Left ventricle myocardium inferior (tissue), 1 donor: ENCODE measurements around the gene SEMA5B. TPM values are rescaled to one million over a fixed set of nuclear protein-coding genes. Genes with fewer than 3 reads are reported as not detected.

Experiments used
- DNase-seq: peaks from one replicate; pipeline ENCODE4 v3.0.0-alpha.2; 2020
- H3K27ac ChIP-seq: fragments of 200-600 bp; replicated peaks from 2 replicates; pipeline ENCODE4 v1.8.0; 2021
- H3K27me3 ChIP-seq: fragments of 200-600 bp; 2 replicates; pipeline ENCODE4 v1.8.0; 2021; ENCODE audit warnings: low read depth
- H3K36me3 ChIP-seq: fragments of 200-600 bp; 2 replicates; pipeline ENCODE4 v1.8.0; 2021
- H3K4me1 ChIP-seq: fragments of 200-600 bp; 2 replicates; pipeline ENCODE4 v1.8.0; 2021
- H3K4me3 ChIP-seq: fragments of 200-600 bp; 2 replicates; pipeline ENCODE4 v1.8.0; 2021; ENCODE audit warnings: mild to moderate bottlenecking, moderate library complexity
- H3K9me3 ChIP-seq: fragments of 200-600 bp; replicated peaks from 2 replicates; pipeline ENCODE4 v1.8.0; 2021
- intact Hi-C: fragments of 100-400 bp; cut with micrococcal nuclease; formaldehyde crosslinking; loops from one replicate; pipeline ENCODE4 v1.11.0; 2022
- total RNA-seq: library from RNA; stranded (reverse); fragmentation: NEBNext Ultra II Directional; extraction: Animal tissue kit (Norgen Biotek cat#: 25700); gene quantifications from one replicate; pipeline ENCODE4 v1.2.1, GENCODE V29; 2021
- TF ChIP-seq, protein P1 (sequence below): fragments of 200-600 bp; IDR thresholded peaks from 2 replicates; pipeline ENCODE4 v1.8.0; 2021; ENCODE audit warnings: antibody characterized with exemption, mild to moderate bottlenecking, borderline replicate concordance
- donor health status: DM: no; HTN: yes; CAD: no; lungs with severe emphysema.

The SEMA5B gene
- total RNA-seq, 1 donor from 2014 or later = 5.3 TPM

DNA sequence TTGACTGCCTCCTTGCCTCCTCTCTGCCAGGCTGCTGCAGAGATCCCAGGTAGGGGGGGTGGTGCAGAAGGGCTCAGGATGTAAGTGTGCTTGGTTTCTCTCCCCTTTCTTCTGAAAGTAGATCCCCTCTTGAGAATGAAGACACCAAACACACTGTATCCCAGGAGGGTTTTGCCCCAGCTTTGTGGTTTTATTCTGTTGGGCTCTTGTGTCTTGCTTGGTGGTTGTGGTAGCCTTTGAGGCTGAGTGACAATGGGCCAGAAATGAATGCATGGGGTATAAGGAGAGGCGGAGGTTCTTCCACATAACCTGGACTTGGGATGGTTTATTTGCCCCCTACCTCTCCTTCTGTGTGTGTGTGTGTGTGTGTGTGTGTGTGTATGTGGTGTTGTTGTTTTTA, 45.0 kb upstream of the SEMA5B start:
- no peak overlapping the region for H3K4me3 ChIP-seq
- no peaks in the 10 kb centered on the region for H3K36me3 ChIP-seq
- no peaks in the 10 kb centered on the region for H3K27me3 ChIP-seq
- H3K4me1 ChIP-seq = peaks cover 57% of the 10 kb centered on the region
- no peaks in the 10 kb centered on the region for H3K9me3 ChIP-seq
- H3K27ac ChIP-seq = no peak overlapping the region
- no peak for DNase-seq
- TF ChIP-seq, protein P1, sequence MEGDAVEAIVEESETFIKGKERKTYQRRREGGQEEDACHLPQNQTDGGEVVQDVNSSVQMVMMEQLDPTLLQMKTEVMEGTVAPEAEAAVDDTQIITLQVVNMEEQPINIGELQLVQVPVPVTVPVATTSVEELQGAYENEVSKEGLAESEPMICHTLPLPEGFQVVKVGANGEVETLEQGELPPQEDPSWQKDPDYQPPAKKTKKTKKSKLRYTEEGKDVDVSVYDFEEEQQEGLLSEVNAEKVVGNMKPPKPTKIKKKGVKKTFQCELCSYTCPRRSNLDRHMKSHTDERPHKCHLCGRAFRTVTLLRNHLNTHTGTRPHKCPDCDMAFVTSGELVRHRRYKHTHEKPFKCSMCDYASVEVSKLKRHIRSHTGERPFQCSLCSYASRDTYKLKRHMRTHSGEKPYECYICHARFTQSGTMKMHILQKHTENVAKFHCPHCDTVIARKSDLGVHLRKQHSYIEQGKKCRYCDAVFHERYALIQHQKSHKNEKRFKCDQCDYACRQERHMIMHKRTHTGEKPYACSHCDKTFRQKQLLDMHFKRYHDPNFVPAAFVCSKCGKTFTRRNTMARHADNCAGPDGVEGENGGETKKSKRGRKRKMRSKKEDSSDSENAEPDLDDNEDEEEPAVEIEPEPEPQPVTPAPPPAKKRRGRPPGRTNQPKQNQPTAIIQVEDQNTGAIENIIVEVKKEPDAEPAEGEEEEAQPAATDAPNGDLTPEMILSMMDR = no peak
- intact Hi-C loops = no loop called here

DNA sequence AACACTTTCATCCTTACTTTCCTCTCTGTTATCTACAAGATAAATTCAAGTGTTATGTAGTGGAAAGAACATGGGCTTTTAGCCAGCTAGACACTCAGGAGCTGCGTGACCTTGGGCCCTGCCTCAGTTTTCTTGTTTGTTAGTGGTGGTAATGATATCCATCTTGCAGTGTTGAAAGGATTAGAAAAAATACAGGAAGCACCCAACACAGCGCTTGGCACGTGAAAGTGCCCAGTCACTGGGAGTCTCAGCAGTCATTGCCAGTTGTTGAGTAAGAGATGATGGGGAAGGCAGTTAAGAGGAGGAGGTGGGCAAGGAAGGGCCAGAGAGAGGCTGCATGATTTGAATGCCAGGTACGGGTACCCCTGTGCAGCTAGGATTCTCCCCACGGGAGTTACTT, 44.6 kb upstream of the SEMA5B start:
- Histone ChIP-seq H3K27ac (no peak overlapping the region), H3K4me3 (no peak overlapping the region), H3K9me3 (no peaks in the 10 kb centered on the region), H3K4me1 (peaks cover 57% of the 10 kb centered on the region), H3K27me3 (no peaks in the 10 kb centered on the region), H3K36me3 (no peaks in the 10 kb centered on the region)
- intact Hi-C loops = no loop called here
- DNase-seq = no peak
- TF ChIP-seq, protein P1 = no peak

DNA sequence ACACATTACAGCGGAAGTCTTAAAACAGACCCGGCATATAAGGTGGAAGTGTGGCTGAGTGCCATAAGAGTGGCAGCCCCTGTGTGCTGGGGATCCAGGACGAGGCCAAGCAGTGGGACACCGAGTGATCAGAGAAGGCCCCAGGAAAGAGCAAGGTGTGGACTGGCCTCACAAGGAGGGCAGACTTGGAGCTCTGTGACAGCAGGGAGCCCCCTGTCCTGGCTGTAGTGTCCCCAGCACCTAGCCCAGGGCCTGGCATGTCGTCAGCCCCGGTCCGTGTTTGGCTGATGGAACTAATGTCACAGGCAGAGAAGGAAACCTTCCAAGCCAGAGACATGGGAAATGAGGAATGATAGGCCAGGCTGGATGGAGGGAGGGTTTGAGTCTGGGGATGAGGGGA, 44.0 kb upstream of the SEMA5B start:
- TF ChIP-seq, protein P1 = no peak
- H3K4me1 ChIP-seq = peaks cover 57% of the 10 kb centered on the region
- H3K27ac ChIP-seq = no peak overlapping the region
- intact Hi-C loops = no loop called here
- no peaks in the 10 kb centered on the region for H3K27me3 ChIP-seq
- H3K9me3 ChIP-seq = no peaks in the 10 kb centered on the region
- DNase-seq = no peak
- no peaks in the 10 kb centered on the region for H3K36me3 ChIP-seq
- no peak overlapping the region for H3K4me3 ChIP-seq

DNA sequence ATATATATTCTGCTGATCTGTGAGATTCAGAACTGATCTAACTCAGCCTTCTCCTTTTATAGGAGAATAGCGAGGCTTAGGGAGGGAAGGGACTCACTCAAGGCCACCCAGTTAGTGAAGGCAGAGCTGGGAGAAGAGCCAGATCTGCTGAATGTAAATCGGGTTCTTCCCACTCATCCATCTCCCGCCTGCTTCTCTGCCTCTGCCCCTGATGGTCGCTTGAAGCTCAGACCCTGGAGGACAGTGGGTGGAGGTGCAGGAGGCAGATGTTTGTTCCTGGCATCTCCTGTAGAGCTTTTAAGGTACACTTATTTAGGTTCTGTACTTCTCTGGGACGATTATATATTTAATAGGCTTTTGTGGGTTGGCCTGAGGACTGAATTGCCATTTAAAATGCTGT, 43.6 kb upstream of the SEMA5B start:
- TF ChIP-seq, protein P1 = no peak
- Histone ChIP-seq H3K9me3 (no peaks in the 10 kb centered on the region), H3K27me3 (no peaks in the 10 kb centered on the region), H3K4me3 (no peak overlapping the region), H3K27ac (no peak overlapping the region), H3K4me1 (peaks cover 54% of the 10 kb centered on the region), H3K36me3 (no peaks in the 10 kb centered on the region)
- no peak for DNase-seq
- intact Hi-C loops = no loop called here

DNA sequence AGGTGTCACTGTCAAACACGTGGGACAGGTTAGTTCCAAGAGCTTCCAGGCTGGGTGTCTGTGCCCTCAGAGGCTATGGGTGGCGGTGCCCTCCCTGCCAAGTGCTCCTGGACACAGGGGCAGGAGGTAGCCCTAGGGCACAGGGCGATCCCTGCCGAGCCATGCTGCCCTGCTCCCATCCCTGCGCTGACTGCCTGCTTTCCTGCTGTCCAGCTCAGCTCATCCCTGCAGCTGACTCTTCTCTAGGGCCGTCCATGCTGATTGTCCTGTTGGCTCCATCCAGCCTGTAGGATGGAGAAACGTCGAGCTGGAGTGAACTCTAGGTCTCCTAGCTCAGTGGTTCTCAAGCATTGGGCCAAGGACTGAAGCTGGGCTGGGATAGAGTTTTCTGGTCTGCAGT, 42.9 kb upstream of the SEMA5B start:
- DNase-seq = no peak
- intact Hi-C loops = no loop called here
- Histone ChIP-seq H3K9me3 (no peaks in the 10 kb centered on the region), H3K27ac (no peak overlapping the region), H3K27me3 (no peaks in the 10 kb centered on the region), H3K36me3 (no peaks in the 10 kb centered on the region), H3K4me3 (no peak overlapping the region), H3K4me1 (peaks cover 53% of the 10 kb centered on the region)
- TF ChIP-seq, protein P1 = no peak
